ENCODE measurements around the gene TNFRSF25. TPM values are rescaled to one million over a fixed set of nuclear protein-coding genes. Genes with fewer than 3 reads are reported as not detected.

TNFRSF25 gene
- total RNA-seq, 2 donors from 2014 or later = 89.2 to 101 TPM

DNA sequence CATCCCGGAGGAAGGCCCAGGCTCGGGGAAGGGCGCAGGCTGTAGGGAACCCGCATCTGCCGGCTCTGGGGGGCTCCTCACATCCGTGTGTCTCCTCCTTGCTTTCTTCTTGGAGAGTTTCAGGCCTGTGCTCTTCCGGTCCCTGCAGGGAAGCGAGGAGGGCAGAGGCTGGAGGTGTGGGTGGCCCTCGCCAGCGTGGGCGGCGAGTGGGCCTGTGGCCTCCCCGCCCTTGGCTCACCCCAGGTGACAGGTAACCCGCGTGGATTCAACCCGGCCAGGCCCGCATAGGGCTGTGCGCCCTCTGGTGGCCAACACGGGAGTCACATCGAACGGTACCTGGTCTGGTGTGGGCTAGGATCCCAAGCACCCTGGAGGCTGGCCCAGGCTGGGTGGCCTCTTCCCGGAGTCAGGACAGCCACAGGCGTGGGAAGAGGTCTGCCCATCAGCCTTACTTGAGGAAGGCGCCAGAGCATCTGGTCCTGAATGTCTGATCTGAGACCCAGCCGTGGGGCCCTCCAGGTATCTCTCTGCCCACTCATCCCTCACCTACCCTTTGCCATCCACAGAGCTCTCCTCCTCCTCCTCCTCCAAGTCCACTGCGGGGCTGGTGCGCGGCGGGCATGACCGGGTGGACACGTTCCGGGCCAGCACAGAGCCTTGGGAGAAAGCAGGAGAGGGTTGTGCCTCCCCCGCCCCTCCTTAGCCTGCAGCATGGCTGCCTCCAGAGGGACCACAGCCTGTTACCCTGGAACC lies 9.6 kb upstream of the TNFRSF25 start:
- no peak overlapping the region for H3K27ac Mint-ChIP-seq
- H3K4me1 Mint-ChIP-seq (ENCODE audit: low read depth) = no peaks in the 10 kb centered on the region
- H3K36me3 Mint-ChIP-seq (ENCODE audit: insufficient read depth in 2 of 2) = no peaks in the 10 kb centered on the region
- no peaks in the 10 kb centered on the region for H3K9me3 Mint-ChIP-seq
- peak; percentile 77 to 82 for DNase-seq
- H3K4me3 Mint-ChIP-seq = no peak overlapping the region
- no peaks in the 10 kb centered on the region for H3K27me3 Mint-ChIP-seq (ENCODE audit: low read depth)
- ATAC-seq (replicated peaks in 1 of 2) = peak; percentile 91 to 92

DNA sequence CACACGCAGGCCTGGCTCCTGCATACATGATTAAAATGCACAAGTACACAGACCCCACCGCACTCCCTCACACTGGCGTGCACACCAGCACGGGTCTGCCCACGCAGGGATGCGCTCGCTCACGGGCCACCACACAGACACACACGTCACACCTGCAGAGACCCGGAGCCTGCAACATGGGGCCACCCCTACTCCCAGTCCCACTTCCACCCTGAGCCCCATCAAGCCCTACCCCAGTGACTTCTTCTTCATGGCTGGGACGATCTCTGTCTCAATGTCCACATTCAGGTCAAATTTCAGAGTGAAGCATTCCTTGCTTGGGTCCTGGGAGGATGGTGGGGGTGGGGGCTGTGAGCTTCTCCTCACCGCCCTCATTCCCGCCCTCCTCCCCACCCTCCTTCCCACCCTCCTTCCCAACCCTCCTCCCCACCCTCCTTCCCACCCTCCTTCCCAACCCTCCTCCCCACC lies 8.9 kb upstream of the TNFRSF25 start:
- no peak for DNase-seq
- Mint-ChIP-seq H3K27me3 (ENCODE audit: low read depth) (no peaks in the 10 kb centered on the region), H3K36me3 (ENCODE audit: insufficient read depth in 2 of 2) (no peaks in the 10 kb centered on the region), H3K4me3 (no peak overlapping the region), H3K4me1 (ENCODE audit: low read depth) (no peaks in the 10 kb centered on the region), H3K9me3 (no peaks in the 10 kb centered on the region), H3K27ac (no peak overlapping the region)
- no peak for ATAC-seq (replicated peaks in 1 of 2)

DNA sequence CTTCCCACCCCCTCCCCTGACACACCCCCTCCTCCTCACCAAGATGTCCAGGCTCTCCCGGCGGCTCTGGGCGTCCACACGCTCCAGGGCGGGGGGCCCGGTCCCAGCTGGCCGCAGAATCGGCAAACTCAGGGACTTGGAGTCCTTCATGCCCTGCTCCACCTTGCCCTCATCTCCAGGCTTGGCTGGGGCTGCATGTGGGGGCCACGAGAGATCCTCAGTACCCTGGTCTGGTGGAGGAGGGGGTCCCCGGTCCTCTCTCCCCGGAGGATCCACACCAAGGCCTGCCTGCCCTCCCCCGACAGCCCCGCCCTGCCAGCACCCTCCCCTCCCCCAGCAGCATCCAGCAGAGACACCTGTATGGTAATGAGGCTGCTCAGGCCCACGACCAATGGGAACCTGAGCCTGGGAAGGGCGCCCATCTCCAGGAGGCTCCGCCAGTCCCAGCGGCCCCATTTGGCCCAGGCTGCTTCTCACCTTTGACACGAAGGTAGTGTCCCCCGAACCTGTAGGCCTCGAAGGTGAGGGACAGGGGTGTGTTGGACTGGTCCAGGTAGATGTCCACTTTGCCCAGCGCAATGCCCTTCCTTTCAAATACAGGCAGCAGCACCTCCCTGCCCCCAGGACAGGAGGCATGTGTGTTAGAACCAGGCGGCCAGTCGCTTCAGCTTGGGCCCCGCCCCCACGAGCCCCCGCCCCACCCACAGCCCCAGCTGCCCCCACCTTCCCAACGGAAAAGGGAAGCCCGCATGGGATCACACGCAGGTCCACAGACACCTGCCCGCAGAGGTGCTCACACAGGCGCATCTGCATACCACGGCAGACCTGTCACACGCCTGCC lies 8.2 kb upstream of the TNFRSF25 start:
- Mint-ChIP-seq H3K27me3 (ENCODE audit: low read depth) (no peaks in the 10 kb centered on the region), H3K27ac (no peak overlapping the region), H3K4me1 (ENCODE audit: low read depth) (no peaks in the 10 kb centered on the region), H3K9me3 (no peaks in the 10 kb centered on the region), H3K4me3 (no peak overlapping the region), H3K36me3 (ENCODE audit: insufficient read depth in 2 of 2) (no peaks in the 10 kb centered on the region)
- ATAC-seq (replicated peaks in 1 of 2) = no peak
- DNase-seq = no peak

DNA sequence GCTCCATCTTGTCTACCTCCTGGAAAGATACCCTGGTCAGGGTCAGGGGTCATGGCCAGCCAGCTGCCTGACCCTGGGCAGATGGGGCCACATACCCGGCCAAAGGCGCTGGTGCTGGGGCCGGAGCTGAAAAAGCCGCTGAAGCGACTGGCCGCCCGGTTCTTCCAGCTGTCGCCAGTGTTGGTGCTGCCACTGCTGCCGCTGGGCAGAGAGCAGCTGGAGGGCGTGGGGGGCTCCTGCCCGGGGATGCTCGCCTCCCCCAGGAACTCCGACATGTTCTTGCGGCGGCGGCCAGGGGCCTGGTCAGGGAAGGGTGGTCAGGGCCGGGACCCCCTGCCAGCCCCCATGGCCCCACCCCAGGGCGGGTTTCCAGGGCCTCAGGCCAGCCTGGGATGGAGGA lies 7.2 kb upstream of the TNFRSF25 start:
- no peaks in the 10 kb centered on the region for H3K4me1 Mint-ChIP-seq (ENCODE audit: low read depth)
- ATAC-seq (replicated peaks in 1 of 2) (no peak), DNase-seq (no peak)
- H3K36me3 Mint-ChIP-seq (ENCODE audit: insufficient read depth in 2 of 2) = no peaks in the 10 kb centered on the region
- no peak overlapping the region for H3K27ac Mint-ChIP-seq
- no peak overlapping the region for H3K4me3 Mint-ChIP-seq
- no peaks in the 10 kb centered on the region for H3K9me3 Mint-ChIP-seq
- H3K27me3 Mint-ChIP-seq (ENCODE audit: low read depth) = no peaks in the 10 kb centered on the region

- H3K27ac Mint-ChIP-seq = no peak overlapping the region
- H3K4me1 Mint-ChIP-seq (ENCODE audit: low read depth) = no peaks in the 10 kb centered on the region
- no peaks in the 10 kb centered on the region for H3K27me3 Mint-ChIP-seq (ENCODE audit: low read depth)
- DNase-seq (no peak), ATAC-seq (replicated peaks in 1 of 2) (no peak)
- H3K9me3 Mint-ChIP-seq = no peaks in the 10 kb centered on the region
- H3K4me3 Mint-ChIP-seq = no peak overlapping the region
- no peaks in the 10 kb centered on the region for H3K36me3 Mint-ChIP-seq (ENCODE audit: insufficient read depth in 2 of 2)
These were observed 6.4 kb upstream of the TNFRSF25 start for GRCh38 chr1:6472391-6472790.

- H3K27me3 Mint-ChIP-seq (ENCODE audit: low read depth) = no peaks in the 10 kb centered on the region
- no peak overlapping the region for H3K27ac Mint-ChIP-seq
- DNase-seq (no peak), ATAC-seq (replicated peaks in 1 of 2) (no peak)
- H3K4me3 Mint-ChIP-seq = no peak overlapping the region
- no peaks in the 10 kb centered on the region for H3K36me3 Mint-ChIP-seq (ENCODE audit: insufficient read depth in 2 of 2)
- H3K9me3 Mint-ChIP-seq = no peaks in the 10 kb centered on the region
- H3K4me1 Mint-ChIP-seq (ENCODE audit: low read depth) = no peaks in the 10 kb centered on the region
These were observed 6.0 kb upstream of the TNFRSF25 start for GRCh38 chr1:6471970-6472368.

- no peak overlapping the region for H3K4me3 Mint-ChIP-seq
- no peak for ATAC-seq (replicated peaks in 1 of 2)
- H3K27ac Mint-ChIP-seq = no peak overlapping the region
- no peak for DNase-seq
- H3K36me3 Mint-ChIP-seq (ENCODE audit: insufficient read depth in 2 of 2) = no peaks in the 10 kb centered on the region
- H3K9me3 Mint-ChIP-seq = no peaks in the 10 kb centered on the region
- H3K4me1 Mint-ChIP-seq (ENCODE audit: low read depth) = no peaks in the 10 kb centered on the region
- no peaks in the 10 kb centered on the region for H3K27me3 Mint-ChIP-seq (ENCODE audit: low read depth)
These were observed 5.4 kb upstream of the TNFRSF25 start for GRCh38 chr1:6471086-6471969.

- no peaks in the 10 kb centered on the region for H3K27me3 Mint-ChIP-seq (ENCODE audit: low read depth)
- no peak overlapping the region for H3K4me3 Mint-ChIP-seq
- DNase-seq (no peak), ATAC-seq (replicated peaks in 1 of 2) (no peak)
- H3K4me1 Mint-ChIP-seq (ENCODE audit: low read depth) = no peaks in the 10 kb centered on the region
- H3K27ac Mint-ChIP-seq = no peak overlapping the region
- H3K9me3 Mint-ChIP-seq = no peaks in the 10 kb centered on the region
- H3K36me3 Mint-ChIP-seq (ENCODE audit: insufficient read depth in 2 of 2) = no peaks in the 10 kb centered on the region
These were observed 4.4 kb upstream of the TNFRSF25 start for GRCh38 chr1:6470132-6471085.

DNA sequence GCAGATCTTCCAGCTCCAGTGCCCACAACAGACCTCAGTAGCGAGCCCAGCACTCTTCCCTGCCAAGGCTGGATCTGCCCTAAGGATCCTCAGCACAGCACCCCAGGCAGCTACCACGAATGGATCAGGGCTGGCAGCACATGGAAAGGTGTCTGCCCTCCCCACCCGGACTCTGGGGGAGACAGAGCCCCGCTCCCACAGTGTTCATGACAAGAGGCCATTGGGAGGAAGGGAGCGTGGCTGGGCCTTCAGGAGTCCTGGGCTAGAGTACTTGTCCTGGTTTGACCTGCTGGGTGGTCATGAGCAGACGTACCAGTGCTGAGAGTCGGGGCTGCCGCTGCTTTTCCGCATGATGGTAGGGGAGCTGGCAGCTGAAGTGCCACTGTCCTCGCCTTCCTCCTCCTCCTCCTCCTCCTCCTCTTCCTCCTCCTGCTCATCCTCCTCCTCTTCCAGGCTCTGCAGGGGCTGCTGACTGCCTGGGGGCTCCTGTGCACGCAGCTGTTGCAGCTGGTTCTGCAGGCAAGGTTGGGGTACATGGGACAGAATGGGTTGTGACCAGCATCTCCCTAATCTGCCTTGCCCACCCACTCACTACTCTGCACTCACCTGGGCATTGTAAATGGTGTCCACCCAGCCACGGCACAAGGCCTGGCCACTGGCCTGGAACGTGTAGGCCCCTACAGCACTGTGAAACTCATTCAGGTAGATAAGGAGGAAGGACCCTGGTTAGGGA lies 2.9 kb upstream of the TNFRSF25 start:
- Mint-ChIP-seq H3K4me3 (no peak overlapping the region), H3K4me1 (ENCODE audit: low read depth) (peaks cover 9% of the 10 kb centered on the region), H3K36me3 (ENCODE audit: insufficient read depth in 2 of 2) (peaks cover 3 to 4% of the 10 kb centered on the region in 2 donors), H3K9me3 (no peaks in the 10 kb centered on the region), H3K27ac (no peak overlapping the region), H3K27me3 (ENCODE audit: low read depth) (no peaks in the 10 kb centered on the region)
- DNase-seq (no peak), ATAC-seq (replicated peaks in 1 of 2) (no peak)

DNA sequence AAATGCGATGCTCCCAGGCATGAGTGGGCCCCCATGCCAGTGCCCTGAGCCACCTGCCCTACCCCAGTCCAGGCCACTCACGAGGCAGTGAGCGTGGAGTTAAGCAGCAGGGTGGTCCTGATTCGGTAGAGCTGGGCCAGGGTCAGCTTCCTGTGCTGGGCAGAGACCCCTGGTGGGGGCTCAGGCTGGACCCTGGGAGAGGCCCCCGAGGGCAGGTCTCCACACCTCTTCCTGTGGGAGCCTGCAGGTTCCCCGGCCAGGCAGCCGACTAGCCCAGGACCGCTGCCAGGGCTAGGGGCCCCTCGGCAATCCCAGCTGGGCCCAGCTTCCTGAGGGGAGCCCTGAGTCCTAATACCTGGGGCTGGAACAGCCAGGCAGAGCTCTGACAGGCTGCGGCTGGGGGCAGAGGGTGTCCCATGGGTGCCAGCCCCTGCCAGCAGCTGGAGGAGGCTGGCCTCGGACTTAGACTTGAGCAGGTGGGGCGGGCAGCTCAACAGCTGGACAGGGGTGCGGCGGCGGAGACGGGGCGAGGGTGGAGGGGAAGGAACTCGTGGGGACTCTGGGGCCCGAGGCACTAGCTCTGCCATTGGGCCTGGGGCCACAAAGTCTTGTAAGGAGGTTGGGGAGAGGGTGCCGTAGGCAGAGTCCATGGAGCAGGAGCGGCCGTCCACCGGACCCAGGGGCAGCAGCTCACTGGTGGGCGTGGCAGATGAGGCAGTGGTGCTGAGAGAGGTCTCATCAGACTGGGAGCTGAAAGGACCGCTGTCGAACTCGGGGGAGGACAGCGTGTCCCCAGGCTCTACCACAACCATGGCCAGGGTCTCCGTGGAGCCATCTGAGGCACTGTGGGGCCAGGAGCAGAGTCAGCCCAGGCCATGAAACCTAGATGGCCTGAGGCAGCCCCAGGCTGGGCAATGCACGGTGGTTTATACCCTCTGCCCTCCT lies 2.0 kb upstream of the TNFRSF25 start:
- no peak overlapping the region for H3K27ac Mint-ChIP-seq
- H3K4me3 Mint-ChIP-seq = no peak overlapping the region
- H3K36me3 Mint-ChIP-seq (ENCODE audit: insufficient read depth in 2 of 2) = peaks cover 5 to 6% of the 10 kb centered on the region in 2 donors
- no peak for DNase-seq
- H3K9me3 Mint-ChIP-seq = no peaks in the 10 kb centered on the region
- no peaks in the 10 kb centered on the region for H3K27me3 Mint-ChIP-seq (ENCODE audit: low read depth)
- no peak for ATAC-seq (replicated peaks in 1 of 2)
- H3K4me1 Mint-ChIP-seq (ENCODE audit: low read depth) = peaks cover 18% of the 10 kb centered on the region

- Mint-ChIP-seq H3K27ac (no peak overlapping the region), H3K9me3 (no peaks in the 10 kb centered on the region), H3K27me3 (ENCODE audit: low read depth) (no peaks in the 10 kb centered on the region), H3K4me1 (ENCODE audit: low read depth) (peaks cover 26% of the 10 kb centered on the region), H3K36me3 (ENCODE audit: insufficient read depth in 2 of 2) (peaks cover 9 to 13% of the 10 kb centered on the region in 2 donors), H3K4me3 (no peak overlapping the region)
- DNase-seq = no peak
- ATAC-seq (replicated peaks in 1 of 2) = no peak
These were observed 1.3 kb upstream of the TNFRSF25 start for GRCh38 chr1:6467224-6467623.
